ENCODE measurements around the gene C15orf61.

The C15orf61 gene

DNA sequence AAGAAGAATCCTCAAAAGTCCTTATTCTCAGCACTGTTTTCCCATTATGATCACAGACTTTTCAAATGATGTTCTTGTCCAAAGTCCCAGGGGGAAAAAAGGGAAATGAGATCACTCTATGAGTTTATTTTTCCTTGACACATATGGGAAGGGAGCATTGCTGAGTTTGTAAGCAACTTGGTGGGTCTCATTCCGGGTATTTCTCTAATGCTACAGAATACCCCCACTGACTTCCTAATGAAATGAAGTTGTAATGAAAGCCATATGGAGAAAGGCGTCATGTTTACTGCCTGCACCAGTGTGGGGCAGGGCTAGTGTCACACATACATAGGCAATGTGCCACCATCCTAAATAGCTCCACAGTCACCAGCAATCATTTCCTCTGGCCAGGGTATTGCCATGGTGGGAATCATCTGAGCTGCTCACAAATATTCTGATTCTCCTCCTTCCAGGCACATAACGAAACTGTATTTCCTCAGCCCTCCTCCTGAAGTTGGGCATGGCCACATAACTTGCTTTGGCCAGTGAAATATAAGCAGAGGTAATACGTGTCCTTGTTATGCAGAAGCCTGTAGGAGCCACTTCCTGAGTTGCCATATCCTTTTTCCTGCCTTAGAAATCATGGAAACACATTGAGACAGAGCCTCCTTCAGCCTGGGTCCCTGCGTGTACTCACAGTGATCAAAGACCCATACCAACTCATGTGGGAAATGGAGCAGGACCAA, 41.0 kb upstream of the C15orf61 start:
- H3K9me2 ChIP-seq (replicated peaks; ENCODE audit: low read depth, low read length): no peaks in the 10 kb centered on the region
- no peaks in the 10 kb centered on the region for H3K79me2 ChIP-seq (ENCODE audit: insufficient read depth, low read length)
- H2AFZ ChIP-seq (ENCODE audit: low read length): no peak overlapping the region
- H3K9ac ChIP-seq (ENCODE audit: low read depth, low read length, poor library complexity, severe bottlenecking): no peak overlapping the region
- H3K27me3 ChIP-seq (ENCODE audit: insufficient read depth, low read length, poor library complexity, severe bottlenecking): no peaks in the 10 kb centered on the region
- H3K9me3 ChIP-seq (ENCODE audit: insufficient read depth, low read depth, low read length): no peaks in the 10 kb centered on the region
- H3K4me3 ChIP-seq (ENCODE audit: low read length, poor library complexity, severe bottlenecking): no peak overlapping the region
- H3K36me3 ChIP-seq (ENCODE audit: insufficient read depth, low read length): no peaks in the 10 kb centered on the region
- H3F3A ChIP-seq (ENCODE audit: low read depth): 0 out of 2 replicates have a peak, but pooled peaks cover 2% of the 10 kb centered on the region
- no peak for TF ChIP-seq EZH2phosphoT487 (IDR thresholded peaks at IDR 0.05; ENCODE audit: borderline replicate concordance)
- TF ChIP-seq, protein P1, sequence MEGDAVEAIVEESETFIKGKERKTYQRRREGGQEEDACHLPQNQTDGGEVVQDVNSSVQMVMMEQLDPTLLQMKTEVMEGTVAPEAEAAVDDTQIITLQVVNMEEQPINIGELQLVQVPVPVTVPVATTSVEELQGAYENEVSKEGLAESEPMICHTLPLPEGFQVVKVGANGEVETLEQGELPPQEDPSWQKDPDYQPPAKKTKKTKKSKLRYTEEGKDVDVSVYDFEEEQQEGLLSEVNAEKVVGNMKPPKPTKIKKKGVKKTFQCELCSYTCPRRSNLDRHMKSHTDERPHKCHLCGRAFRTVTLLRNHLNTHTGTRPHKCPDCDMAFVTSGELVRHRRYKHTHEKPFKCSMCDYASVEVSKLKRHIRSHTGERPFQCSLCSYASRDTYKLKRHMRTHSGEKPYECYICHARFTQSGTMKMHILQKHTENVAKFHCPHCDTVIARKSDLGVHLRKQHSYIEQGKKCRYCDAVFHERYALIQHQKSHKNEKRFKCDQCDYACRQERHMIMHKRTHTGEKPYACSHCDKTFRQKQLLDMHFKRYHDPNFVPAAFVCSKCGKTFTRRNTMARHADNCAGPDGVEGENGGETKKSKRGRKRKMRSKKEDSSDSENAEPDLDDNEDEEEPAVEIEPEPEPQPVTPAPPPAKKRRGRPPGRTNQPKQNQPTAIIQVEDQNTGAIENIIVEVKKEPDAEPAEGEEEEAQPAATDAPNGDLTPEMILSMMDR (conservative IDR thresholded peaks at IDR 0.05; ENCODE audit: low read length): no peak
- H3K4me1 ChIP-seq (ENCODE audit: insufficient read depth, low read length, poor library complexity, severe bottlenecking): peaks cover 23% of the 10 kb centered on the region
- no peaks in the 10 kb centered on the region for H4K20me1 ChIP-seq (ENCODE audit: insufficient read depth, low read length, poor library complexity, severe bottlenecking)
- H3K4me2 ChIP-seq (ENCODE audit: low read depth, low read length, poor library complexity, severe bottlenecking): no peak overlapping the region

DNA sequence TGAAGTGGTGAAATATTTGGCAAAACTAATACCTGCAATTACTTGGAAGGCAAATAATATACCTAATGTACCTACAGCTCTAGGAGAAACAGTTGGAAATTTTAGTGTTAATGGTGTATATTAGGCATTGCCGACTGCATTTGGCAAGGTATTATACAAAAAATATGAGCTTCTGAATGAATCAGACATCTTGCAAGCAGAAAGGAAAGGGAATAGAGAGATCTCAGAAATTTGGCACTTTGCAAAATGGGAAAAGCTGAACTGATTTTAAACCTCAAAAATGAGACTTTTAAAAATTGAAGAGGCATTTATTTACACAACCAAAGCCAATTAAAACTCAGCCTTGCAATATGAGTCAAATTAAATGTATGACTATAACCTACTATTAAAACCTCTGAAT, 40.2 kb upstream of the C15orf61 start:
- Histone ChIP-seq H3F3A (ENCODE audit: low read depth) (0 out of 2 replicates have a peak, but pooled peaks cover 2% of the 10 kb centered on the region), H3K4me1 (ENCODE audit: insufficient read depth, low read length, poor library complexity, severe bottlenecking) (peaks cover 16% of the 10 kb centered on the region), H3K79me2 (ENCODE audit: insufficient read depth, low read length) (no peaks in the 10 kb centered on the region), H3K9ac (ENCODE audit: low read depth, low read length, poor library complexity, severe bottlenecking) (no peak overlapping the region), H3K9me2 (replicated peaks; ENCODE audit: low read depth, low read length) (no peaks in the 10 kb centered on the region), H3K4me3 (ENCODE audit: low read length, poor library complexity, severe bottlenecking) (no peak overlapping the region), H3K9me3 (ENCODE audit: insufficient read depth, low read depth, low read length) (no peaks in the 10 kb centered on the region), H2AFZ (ENCODE audit: low read length) (no peak overlapping the region), H3K27me3 (ENCODE audit: insufficient read depth, low read length, poor library complexity, severe bottlenecking) (no peaks in the 10 kb centered on the region), H4K20me1 (ENCODE audit: insufficient read depth, low read length, poor library complexity, severe bottlenecking) (no peaks in the 10 kb centered on the region), H3K36me3 (ENCODE audit: insufficient read depth, low read length) (no peaks in the 10 kb centered on the region), H3K4me2 (ENCODE audit: low read depth, low read length, poor library complexity, severe bottlenecking) (no peak overlapping the region)
- no peak for TF ChIP-seq EZH2phosphoT487 (IDR thresholded peaks at IDR 0.05; ENCODE audit: borderline replicate concordance)
- TF ChIP-seq, protein P1 (conservative IDR thresholded peaks at IDR 0.05; ENCODE audit: low read length): no peak

- no peaks in the 10 kb centered on the region for H3K9me3 ChIP-seq (ENCODE audit: insufficient read depth, low read depth, low read length)
Observed at GRCh38 chr15:67481680-67482079, 39.3 kb upstream of the C15orf61 start.

More at GRCh38 chr15:67481680-67482079, 39.3 kb upstream of the C15orf61 start:
- H3K9me2 ChIP-seq (replicated peaks; ENCODE audit: low read depth, low read length): no peaks in the 10 kb centered on the region
- H3F3A ChIP-seq (ENCODE audit: low read depth): 0 out of 2 replicates have a peak, but pooled peaks cover 2% of the 10 kb centered on the region
- H3K9ac ChIP-seq (ENCODE audit: low read depth, low read length, poor library complexity, severe bottlenecking): no peak overlapping the region
- H3K79me2 ChIP-seq (ENCODE audit: insufficient read depth, low read length): no peaks in the 10 kb centered on the region
- H3K4me3 ChIP-seq (ENCODE audit: low read length, poor library complexity, severe bottlenecking): no peak overlapping the region
- H3K4me1 ChIP-seq (ENCODE audit: insufficient read depth, low read length, poor library complexity, severe bottlenecking): peaks cover 6% of the 10 kb centered on the region
- no peaks in the 10 kb centered on the region for H3K27me3 ChIP-seq (ENCODE audit: insufficient read depth, low read length, poor library complexity, severe bottlenecking)
- no peak overlapping the region for H3K4me2 ChIP-seq (ENCODE audit: low read depth, low read length, poor library complexity, severe bottlenecking)
- H3K36me3 ChIP-seq (ENCODE audit: insufficient read depth, low read length): no peaks in the 10 kb centered on the region
- H2AFZ ChIP-seq (ENCODE audit: low read length): no peak overlapping the region
- TF ChIP-seq, protein P1 (conservative IDR thresholded peaks at IDR 0.05; ENCODE audit: low read length): no peak
- no peak for TF ChIP-seq EZH2phosphoT487 (IDR thresholded peaks at IDR 0.05; ENCODE audit: borderline replicate concordance)
- no peaks in the 10 kb centered on the region for H4K20me1 ChIP-seq (ENCODE audit: insufficient read depth, low read length, poor library complexity, severe bottlenecking)

Measured in Loucy (cell line).